GM08714 (cell line): ENCODE data around the gene SFXN5.

ENCODE experiments used
- H3K4me3 ChIP-seq: fragments of 200-500 bp; sonication (Bioruptor generic); 2 replicates; pipeline ENCODE4 v1.5.1; 2014; ENCODE audit warnings: mild to moderate bottlenecking, low read length, inconsistent platforms
- ZNF274 ChIP-seq: IDR thresholded peaks from 2 replicates; pipeline ENCODE4 v1.6.1; 2012; ENCODE audit warnings: mild to moderate bottlenecking, low read depth, low read length

Gene SFXN5

GRCh38 chr2:72949045-72949444 lies 122.5 kb downstream of the SFXN5 start:
- no peak overlapping the region for H3K4me3 ChIP-seq
- no peak for TF ChIP-seq ZNF274

DNA sequence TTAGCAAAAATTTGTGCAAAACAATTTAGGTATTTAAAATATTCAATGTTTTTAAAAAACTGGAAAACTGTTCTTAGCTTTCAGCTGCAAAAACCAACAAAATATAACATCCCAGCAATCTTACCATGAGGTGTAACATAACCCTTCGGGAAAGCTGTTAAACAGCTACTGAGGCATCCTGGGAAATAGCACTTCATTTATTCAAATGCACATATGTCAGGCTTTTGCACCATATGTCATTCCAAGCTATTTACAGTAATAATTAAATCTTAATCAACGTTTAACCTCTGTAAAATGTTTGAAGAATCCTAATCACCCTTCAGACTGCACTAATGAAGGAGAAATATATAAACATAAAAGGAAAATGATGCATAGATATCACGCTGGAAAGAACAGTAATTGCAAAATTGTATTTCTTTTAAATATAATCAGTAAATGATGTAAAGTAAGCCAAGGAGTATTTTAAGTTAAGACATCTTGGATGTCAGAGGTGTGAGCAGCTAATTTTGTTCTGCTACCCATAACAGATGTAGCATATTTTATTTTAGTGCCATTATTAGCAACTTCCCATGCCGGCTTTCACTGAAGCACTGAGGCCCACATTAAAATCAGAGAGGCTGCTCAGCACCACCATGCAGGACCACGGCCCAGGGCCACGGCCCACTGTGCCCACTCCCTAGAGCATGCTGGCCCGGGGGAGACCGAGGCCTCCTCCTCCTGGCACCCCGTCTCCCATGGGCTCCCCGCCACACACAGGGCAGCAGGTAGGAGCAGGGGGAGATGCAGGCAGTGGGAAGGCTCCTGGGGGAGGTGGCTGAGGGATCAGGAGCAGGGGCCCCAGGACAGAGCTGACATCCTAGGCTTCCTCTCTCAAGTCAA lies 123.3 kb downstream of the SFXN5 start:
- H3K4me3 ChIP-seq, result no peak overlapping the region
- no peak for TF ChIP-seq ZNF274

DNA sequence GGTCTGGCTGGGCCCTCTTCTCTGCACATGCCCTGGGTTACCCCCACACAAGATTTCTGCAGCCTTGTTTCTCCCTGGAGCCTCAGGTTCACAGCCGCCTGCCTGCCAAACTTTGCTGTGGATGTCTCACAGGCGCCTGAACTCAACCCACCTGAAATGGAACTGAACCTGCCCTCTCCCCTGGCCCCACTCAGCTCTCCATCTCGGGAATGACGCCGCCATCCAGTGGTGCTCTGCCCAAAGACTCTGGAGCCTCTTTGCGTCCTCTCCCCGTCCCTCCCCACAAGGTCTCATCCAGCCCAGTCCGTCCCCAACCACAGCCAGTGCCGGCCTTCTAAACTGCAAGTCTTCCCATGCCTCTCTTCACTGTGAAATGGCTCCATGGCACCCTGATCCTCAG lies 125.0 kb downstream of the SFXN5 start:
- no peak for TF ChIP-seq ZNF274
- no peak overlapping the region for H3K4me3 ChIP-seq

- no peak overlapping the region for H3K4me3 ChIP-seq
- TF ChIP-seq ZNF274, result no peak
Observed at GRCh38 chr2:72945450-72946019, 126.0 kb downstream of the SFXN5 start.

DNA sequence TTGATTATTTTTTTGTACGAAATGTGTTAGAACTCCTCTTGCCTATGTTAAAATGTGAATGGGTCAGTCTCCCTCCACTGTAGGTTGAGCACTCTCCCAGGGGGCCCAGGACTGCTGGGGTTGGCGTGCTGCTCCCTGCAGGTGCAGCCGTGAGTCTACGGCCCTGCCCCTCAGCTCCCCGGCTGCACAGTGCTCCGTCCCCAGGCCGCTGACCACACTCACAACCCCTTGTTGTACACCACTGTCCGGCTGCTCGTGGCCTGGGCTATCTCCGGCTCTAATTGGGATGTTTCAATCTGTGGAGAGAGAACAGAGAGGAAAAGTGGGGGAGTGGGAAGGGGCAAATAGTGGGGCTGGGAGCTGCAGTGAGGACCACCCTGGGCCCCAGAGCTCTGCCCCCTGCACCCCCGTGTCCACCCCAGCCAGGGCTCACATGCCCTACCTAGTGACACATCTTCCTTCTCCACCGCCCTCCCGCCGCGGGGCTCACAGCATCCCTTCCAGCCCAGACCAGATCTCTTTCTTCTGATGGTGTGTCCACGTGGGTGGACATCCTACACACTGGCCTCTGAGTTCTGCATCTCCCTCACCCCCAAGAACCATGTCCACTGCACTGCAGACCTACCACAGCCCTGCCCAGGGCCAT lies 126.6 kb downstream of the SFXN5 start:
- no peak overlapping the region for H3K4me3 ChIP-seq
- TF ChIP-seq ZNF274, result no peak

DNA sequence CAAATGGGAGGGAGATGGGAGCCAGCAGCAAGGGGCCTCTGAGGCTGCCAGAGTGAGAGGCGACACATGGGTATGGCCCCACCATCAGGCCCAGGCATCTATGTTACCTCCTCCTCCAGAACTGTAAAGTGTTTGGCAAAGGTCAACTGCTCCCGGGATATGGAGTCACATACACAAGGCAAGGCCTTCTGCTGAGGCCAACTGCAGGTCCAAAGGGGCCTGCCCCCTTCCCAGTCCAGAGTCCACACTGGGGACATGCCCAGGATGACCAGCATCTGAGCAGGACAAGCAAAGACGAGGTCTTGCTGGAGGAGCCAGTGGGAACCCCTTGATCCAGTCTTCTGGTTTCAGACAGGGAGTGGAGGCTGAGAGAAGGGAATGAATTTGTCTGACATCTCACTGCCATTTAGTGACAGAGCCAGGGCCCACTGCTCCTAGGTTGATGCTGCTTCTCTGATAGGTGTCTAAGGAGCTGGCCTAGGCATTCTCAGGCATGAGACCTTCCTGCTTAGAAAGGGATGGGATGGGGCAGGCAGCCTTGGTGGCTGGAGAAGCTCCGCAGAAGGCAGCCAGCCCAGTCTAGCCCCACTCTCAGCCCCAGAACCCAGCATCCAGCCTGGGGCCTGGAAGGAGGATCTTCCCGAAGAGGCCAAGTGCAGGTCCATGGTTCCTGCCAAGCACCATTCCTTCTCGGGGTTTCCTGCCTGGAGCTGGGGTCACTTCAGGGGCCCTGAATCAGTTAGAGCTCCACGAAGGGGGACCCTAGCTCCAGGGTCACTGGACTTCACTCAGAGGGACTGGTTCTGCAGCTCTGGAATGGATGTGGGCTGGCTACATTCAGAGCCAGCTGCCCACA lies 127.7 kb downstream of the SFXN5 start:
- H3K4me3 ChIP-seq, result no peak overlapping the region
- TF ChIP-seq ZNF274, result no peak

DNA sequence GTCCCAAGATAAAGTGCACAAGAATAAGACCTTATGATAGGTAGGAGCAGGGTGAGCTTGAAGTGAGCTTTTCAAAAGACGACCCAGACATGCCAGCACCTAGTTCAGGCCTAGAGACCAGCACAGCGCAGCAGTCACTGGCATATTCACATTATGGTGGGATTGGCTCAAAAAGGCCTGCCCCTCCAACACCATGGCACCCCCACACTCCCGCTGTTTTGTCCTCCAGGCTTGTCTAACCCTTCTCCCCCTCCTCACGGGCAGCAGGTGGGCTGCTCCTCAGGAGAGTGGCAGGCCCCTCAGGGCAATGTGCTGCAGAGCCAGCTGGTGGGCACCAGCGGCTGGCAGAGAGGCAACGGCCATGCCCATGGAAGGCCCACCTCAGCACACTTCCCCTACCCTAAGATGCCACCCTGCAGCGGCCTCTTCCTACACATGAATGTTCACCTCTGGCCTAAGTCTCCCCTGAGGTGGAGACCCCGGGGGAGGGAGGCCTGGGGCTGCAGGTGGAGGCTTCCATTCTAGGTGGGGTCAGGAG lies 128.6 kb downstream of the SFXN5 start:
- no peak for TF ChIP-seq ZNF274
- no peak overlapping the region for H3K4me3 ChIP-seq

GRCh38 chr2:72942293-72942692 lies 129.2 kb downstream of the SFXN5 start:
- no peak for TF ChIP-seq ZNF274
- H3K4me3 ChIP-seq, result no peak overlapping the region

GRCh38 chr2:72940786-72941185 lies 130.7 kb downstream of the SFXN5 start:
- no peak overlapping the region for H3K4me3 ChIP-seq
- no peak for TF ChIP-seq ZNF274

GRCh38 chr2:72940361-72940760 lies 131.2 kb downstream of the SFXN5 start:
- no peak overlapping the region for H3K4me3 ChIP-seq
- TF ChIP-seq ZNF274, result no peak

GRCh38 chr2:72938455-72938854 lies 133.1 kb downstream of the SFXN5 start:
- H3K4me3 ChIP-seq, result no peak overlapping the region
- no peak for TF ChIP-seq ZNF274

- TF ChIP-seq ZNF274, result no peak
- H3K4me3 ChIP-seq, result no peak overlapping the region
Observed at GRCh38 chr2:72937356-72937669, 134.2 kb downstream of the SFXN5 start.

GRCh38 chr2:72936660-72937355 lies 134.7 kb downstream of the SFXN5 start:
- TF ChIP-seq ZNF274, result no peak
- no peak overlapping the region for H3K4me3 ChIP-seq

DNA sequence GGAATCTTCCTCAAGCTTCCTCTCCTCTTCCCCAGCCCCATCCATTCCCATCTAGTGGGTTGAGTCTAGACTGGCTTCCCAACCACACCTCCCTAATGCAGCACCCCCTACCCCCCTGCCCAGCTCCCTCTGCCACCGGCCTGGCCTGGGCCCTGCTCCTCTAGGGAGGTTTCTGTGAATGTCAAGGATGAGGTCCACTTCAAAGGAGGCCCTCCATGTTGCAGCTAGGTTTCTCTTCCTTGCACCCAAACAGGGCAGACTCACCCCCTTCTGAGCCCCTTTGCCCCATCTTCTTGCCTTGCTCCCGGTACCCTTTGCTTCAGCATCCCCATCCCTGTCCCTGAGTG lies 135.9 kb downstream of the SFXN5 start:
- TF ChIP-seq ZNF274, result no peak
- no peak overlapping the region for H3K4me3 ChIP-seq
